Measurements from ENCODE around the gene FTO.

The FTO gene

DNA sequence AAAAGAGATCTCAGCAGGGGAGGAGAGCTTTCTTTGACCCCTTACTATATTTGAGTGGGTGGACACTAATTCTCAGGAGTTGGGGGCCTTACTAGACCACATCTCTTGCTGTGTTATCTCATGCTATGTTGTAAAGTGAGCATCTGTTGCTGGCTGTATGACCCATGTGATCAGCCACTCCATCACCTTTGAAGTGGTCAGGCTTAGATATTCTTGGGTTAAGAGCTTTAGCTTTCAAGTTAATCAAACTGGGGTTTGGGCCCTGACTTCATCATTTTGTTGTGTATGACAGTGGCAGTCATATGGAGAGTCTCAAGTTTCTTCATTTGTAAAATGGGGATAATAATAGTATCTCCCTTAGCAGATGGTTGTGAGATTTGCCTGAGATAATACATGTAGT lies 201.1 kb downstream of the FTO start:
- H3K4me2 ChIP-seq (ENCODE audit: insufficient read depth, low read length, poor library complexity, severe bottlenecking) = no peak overlapping the region
- no peaks in the 10 kb centered on the region for H3K79me1 ChIP-seq (ENCODE audit: low read depth, low read length)
- H2BK12ac ChIP-seq (ENCODE audit: low read length) = no peak overlapping the region
- H3K27ac ChIP-seq (replicated peaks; ENCODE audit: low read length) = no peak overlapping the region
- no peak overlapping the region for H4K8ac ChIP-seq (ENCODE audit: low read depth, low read length)
- no peak overlapping the region for H2BK120ac ChIP-seq (ENCODE audit: low read depth, low read length)
- H3K23ac ChIP-seq (ENCODE audit: low read depth, low read length, poor library complexity) = no peak overlapping the region
- H2BK5ac ChIP-seq (ENCODE audit: low read length) = no peak overlapping the region
- no peak overlapping the region for H2AFZ ChIP-seq (ENCODE audit: low read length)
- H2BK15ac ChIP-seq (ENCODE audit: low read length) = no peak overlapping the region
- no peak overlapping the region for H3K9ac ChIP-seq (ENCODE audit: low read depth, low read length, poor library complexity)
- no peaks in the 10 kb centered on the region for H3K36me3 ChIP-seq (replicated peaks in 1 of 2; ENCODE audit: control insufficient read depth in 2 of 2, insufficient read depth in 2 of 2, low read length in 2 of 2)
- H3K9me3 ChIP-seq (replicated peaks in 1 of 2; ENCODE audit: control insufficient read depth in 2 of 2, insufficient read depth in 1 of 2, low read depth in 1 of 2, low read length in 2 of 2) = no peaks in the 10 kb centered on the region
- no peak overlapping the region for H3K4me3 ChIP-seq (ENCODE audit: low read length in 2 of 2)
- no peak overlapping the region for H3K14ac ChIP-seq (ENCODE audit: low read length)
- no peaks in the 10 kb centered on the region for H3K27me3 ChIP-seq (ENCODE audit: control insufficient read depth in 3 of 3, insufficient read depth in 3 of 3, low read depth in 1 of 3, low read length in 3 of 3)
- no peak for DNase-seq (ENCODE audit: low spot score)
- H4K91ac ChIP-seq (ENCODE audit: low read depth, low read length, poor library complexity) = no peak overlapping the region
- no peaks in the 10 kb centered on the region for H3K4me1 ChIP-seq (ENCODE audit: control insufficient read depth in 2 of 2, insufficient read depth in 1 of 2, low read depth in 1 of 2, low read length in 2 of 2)
- H3K18ac ChIP-seq (ENCODE audit: low read length) = no peak overlapping the region
- no peak overlapping the region for H3K4ac ChIP-seq (ENCODE audit: low read length)
- H2AK5ac ChIP-seq (ENCODE audit: low read depth, low read length) = no peak overlapping the region

DNA sequence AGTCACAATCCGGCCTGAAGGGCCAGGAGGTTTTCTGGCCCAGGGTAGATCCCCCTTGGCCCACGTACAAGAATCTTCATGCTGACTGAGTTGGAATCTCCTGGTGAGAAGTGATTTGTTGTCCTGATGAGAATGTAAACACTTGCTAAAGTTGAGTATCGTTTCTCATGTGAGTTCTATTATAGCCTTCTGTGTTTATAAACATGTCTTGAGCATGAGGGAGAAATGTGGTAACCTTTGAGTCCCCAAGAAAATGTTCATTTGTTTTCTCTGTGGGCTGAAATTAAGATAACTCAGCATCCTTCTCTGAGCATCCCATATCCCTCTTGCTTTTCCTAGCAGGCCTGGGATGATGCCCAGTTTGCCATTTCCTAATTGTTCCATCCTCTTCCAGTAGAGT lies 204.8 kb downstream of the FTO start:
- no peak overlapping the region for H3K23ac ChIP-seq (ENCODE audit: low read depth, low read length, poor library complexity)
- DNase-seq (ENCODE audit: low spot score) = no peak
- no peak overlapping the region for H3K4ac ChIP-seq (ENCODE audit: low read length)
- no CpG with 5 or more reads among the region's 3 CpGs for WGBS, 2 donors (ENCODE audit: extremely low coverage in 2 of 2, insufficient read length in 2 of 2, insufficient replicate concordance in 1 of 2)
- H3K14ac ChIP-seq (ENCODE audit: low read length) = no peak overlapping the region
- no peak overlapping the region for H3K4me2 ChIP-seq (ENCODE audit: insufficient read depth, low read length, poor library complexity, severe bottlenecking)
- no peak overlapping the region for H2BK120ac ChIP-seq (ENCODE audit: low read depth, low read length)
- H4K91ac ChIP-seq (ENCODE audit: low read depth, low read length, poor library complexity) = no peak overlapping the region
- H3K36me3 ChIP-seq (replicated peaks in 1 of 2; ENCODE audit: control insufficient read depth in 2 of 2, insufficient read depth in 2 of 2, low read length in 2 of 2) = no peaks in the 10 kb centered on the region
- no peak overlapping the region for H2AFZ ChIP-seq (ENCODE audit: low read length)
- H4K8ac ChIP-seq (ENCODE audit: low read depth, low read length) = no peak overlapping the region
- H3K9me3 ChIP-seq (replicated peaks in 1 of 2; ENCODE audit: control insufficient read depth in 2 of 2, insufficient read depth in 1 of 2, low read depth in 1 of 2, low read length in 2 of 2) = no peaks in the 10 kb centered on the region
- no peaks in the 10 kb centered on the region for H3K79me1 ChIP-seq (ENCODE audit: low read depth, low read length)
- peaks cover 0 to 16% (median 0%) of the 10 kb centered on the region in 3 experiments for H3K27me3 ChIP-seq (ENCODE audit: control insufficient read depth in 3 of 3, insufficient read depth in 3 of 3, low read depth in 1 of 3, low read length in 3 of 3)
- H2BK15ac ChIP-seq (ENCODE audit: low read length) = no peak overlapping the region
- H3K27ac ChIP-seq (replicated peaks; ENCODE audit: low read length) = no peak overlapping the region
- peaks cover 0 to 14% of the 10 kb centered on the region in 2 donors for H3K4me1 ChIP-seq (ENCODE audit: control insufficient read depth in 2 of 2, insufficient read depth in 1 of 2, low read depth in 1 of 2, low read length in 2 of 2)
- H3K9ac ChIP-seq (ENCODE audit: low read depth, low read length, poor library complexity) = no peak overlapping the region
- H2BK12ac ChIP-seq (ENCODE audit: low read length) = no peak overlapping the region
- no peak overlapping the region for H2BK5ac ChIP-seq (ENCODE audit: low read length)
- no peak overlapping the region for H3K4me3 ChIP-seq (ENCODE audit: low read length in 2 of 2)
- H2AK5ac ChIP-seq (ENCODE audit: low read depth, low read length) = no peak overlapping the region
- no peak overlapping the region for H3K18ac ChIP-seq (ENCODE audit: low read length)

DNA sequence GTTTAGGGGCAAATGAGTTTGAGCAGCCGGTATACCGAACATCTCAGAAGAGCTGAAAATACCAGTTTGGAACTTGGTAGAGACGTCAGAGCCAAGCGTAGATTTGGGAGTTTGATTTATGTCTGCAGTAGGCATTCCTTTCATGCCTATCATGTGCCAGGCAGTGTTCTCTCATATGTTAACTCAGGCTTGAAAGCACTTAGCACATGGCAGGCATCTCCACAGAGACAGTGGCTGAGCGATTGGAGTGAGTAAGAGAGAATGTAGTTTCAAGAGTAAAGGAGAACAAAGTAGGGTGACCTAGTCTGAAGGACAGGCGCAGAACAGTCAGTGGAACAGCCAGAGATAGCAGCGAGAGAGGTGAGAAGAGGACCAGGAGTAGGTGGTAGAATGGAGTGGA lies 207.0 kb downstream of the FTO start:
- H4K8ac ChIP-seq (ENCODE audit: low read depth, low read length) = no peak overlapping the region
- no peaks in the 10 kb centered on the region for H3K36me3 ChIP-seq (replicated peaks in 1 of 2; ENCODE audit: control insufficient read depth in 2 of 2, insufficient read depth in 2 of 2, low read length in 2 of 2)
- no peak overlapping the region for H2AFZ ChIP-seq (ENCODE audit: low read length)
- H3K23ac ChIP-seq (ENCODE audit: low read depth, low read length, poor library complexity) = no peak overlapping the region
- no peak overlapping the region for H2AK5ac ChIP-seq (ENCODE audit: low read depth, low read length)
- peaks cover 0 to 16% (median 0%) of the 10 kb centered on the region in 3 experiments for H3K27me3 ChIP-seq (ENCODE audit: control insufficient read depth in 3 of 3, insufficient read depth in 3 of 3, low read depth in 1 of 3, low read length in 3 of 3)
- no peak overlapping the region for H3K4me3 ChIP-seq (ENCODE audit: low read length in 2 of 2)
- no peak overlapping the region for H3K4ac ChIP-seq (ENCODE audit: low read length)
- H3K79me1 ChIP-seq (ENCODE audit: low read depth, low read length) = no peaks in the 10 kb centered on the region
- no peak overlapping the region for H3K14ac ChIP-seq (ENCODE audit: low read length)
- no peak overlapping the region for H2BK5ac ChIP-seq (ENCODE audit: low read length)
- no CpG with 5 or more reads among the region's 7 CpGs for WGBS, 2 donors (ENCODE audit: extremely low coverage in 2 of 2, insufficient read length in 2 of 2, insufficient replicate concordance in 1 of 2)
- H3K18ac ChIP-seq (ENCODE audit: low read length) = no peak overlapping the region
- H3K9me3 ChIP-seq (replicated peaks in 1 of 2; ENCODE audit: control insufficient read depth in 2 of 2, insufficient read depth in 1 of 2, low read depth in 1 of 2, low read length in 2 of 2) = no peaks in the 10 kb centered on the region
- no peak overlapping the region for H3K27ac ChIP-seq (replicated peaks; ENCODE audit: low read length)
- no peak overlapping the region for H3K9ac ChIP-seq (ENCODE audit: low read depth, low read length, poor library complexity)
- H2BK15ac ChIP-seq (ENCODE audit: low read length) = no peak overlapping the region
- H3K4me1 ChIP-seq (ENCODE audit: control insufficient read depth in 2 of 2, insufficient read depth in 1 of 2, low read depth in 1 of 2, low read length in 2 of 2) = peaks cover 10 to 34% of the 10 kb centered on the region in 2 donors
- no peak overlapping the region for H2BK120ac ChIP-seq (ENCODE audit: low read depth, low read length)
- no peak for DNase-seq (ENCODE audit: low spot score)
- no peak overlapping the region for H3K4me2 ChIP-seq (ENCODE audit: insufficient read depth, low read length, poor library complexity, severe bottlenecking)
- no peak overlapping the region for H4K91ac ChIP-seq (ENCODE audit: low read depth, low read length, poor library complexity)
- H2BK12ac ChIP-seq (ENCODE audit: low read length) = no peak overlapping the region

DNA sequence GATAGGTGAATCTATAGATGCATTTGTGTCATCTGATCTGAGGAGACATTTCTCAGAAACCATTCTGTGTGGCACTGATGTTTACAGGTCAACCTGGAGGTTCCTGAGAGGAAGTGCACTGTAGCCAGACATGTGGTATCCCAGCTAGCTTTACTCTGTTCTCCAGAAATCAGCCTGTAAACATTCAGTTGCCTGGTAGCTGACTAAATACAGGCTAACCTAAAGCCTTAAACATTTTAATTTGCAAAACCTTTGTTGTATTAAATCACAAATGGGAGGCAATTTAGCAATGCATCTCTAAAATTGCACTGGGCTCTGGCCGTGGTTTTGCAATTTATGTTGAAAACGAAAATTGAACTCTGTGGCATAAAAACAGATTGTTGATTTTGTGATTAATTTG lies 207.6 kb downstream of the FTO start:
- H2BK15ac ChIP-seq (ENCODE audit: low read length) = no peak overlapping the region
- H3K36me3 ChIP-seq (replicated peaks in 1 of 2; ENCODE audit: control insufficient read depth in 2 of 2, insufficient read depth in 2 of 2, low read length in 2 of 2) = no peaks in the 10 kb centered on the region
- no peak overlapping the region for H3K14ac ChIP-seq (ENCODE audit: low read length)
- H3K4me2 ChIP-seq (ENCODE audit: insufficient read depth, low read length, poor library complexity, severe bottlenecking) = no peak overlapping the region
- no peak overlapping the region for H3K9ac ChIP-seq (ENCODE audit: low read depth, low read length, poor library complexity)
- H3K9me3 ChIP-seq (replicated peaks in 1 of 2; ENCODE audit: control insufficient read depth in 2 of 2, insufficient read depth in 1 of 2, low read depth in 1 of 2, low read length in 2 of 2) = no peaks in the 10 kb centered on the region
- no peak overlapping the region for H3K23ac ChIP-seq (ENCODE audit: low read depth, low read length, poor library complexity)
- WGBS, 2 donors (ENCODE audit: extremely low coverage in 2 of 2, insufficient read length in 2 of 2, insufficient replicate concordance in 1 of 2) = no CpG with 5 or more reads among the region's 2 CpGs
- H4K91ac ChIP-seq (ENCODE audit: low read depth, low read length, poor library complexity) = no peak overlapping the region
- H3K79me1 ChIP-seq (ENCODE audit: low read depth, low read length) = no peaks in the 10 kb centered on the region
- H2AK5ac ChIP-seq (ENCODE audit: low read depth, low read length) = no peak overlapping the region
- no peak overlapping the region for H2BK120ac ChIP-seq (ENCODE audit: low read depth, low read length)
- DNase-seq (ENCODE audit: low spot score) = no peak
- no peak overlapping the region for H2BK5ac ChIP-seq (ENCODE audit: low read length)
- no peak overlapping the region for H2BK12ac ChIP-seq (ENCODE audit: low read length)
- no peak overlapping the region for H3K4ac ChIP-seq (ENCODE audit: low read length)
- H2AFZ ChIP-seq (ENCODE audit: low read length) = no peak overlapping the region
- H3K4me1 ChIP-seq (ENCODE audit: control insufficient read depth in 2 of 2, insufficient read depth in 1 of 2, low read depth in 1 of 2, low read length in 2 of 2) = peaks cover 10 to 39% of the 10 kb centered on the region in 2 donors
- H3K18ac ChIP-seq (ENCODE audit: low read length) = no peak overlapping the region
- no peak overlapping the region for H3K4me3 ChIP-seq (ENCODE audit: low read length in 2 of 2)
- H3K27me3 ChIP-seq (ENCODE audit: control insufficient read depth in 3 of 3, insufficient read depth in 3 of 3, low read depth in 1 of 3, low read length in 3 of 3) = peaks cover 0 to 16% (median 0%) of the 10 kb centered on the region in 3 experiments
- no peak overlapping the region for H3K27ac ChIP-seq (replicated peaks; ENCODE audit: low read length)
- H4K8ac ChIP-seq (ENCODE audit: low read depth, low read length) = no peak overlapping the region

All from neuronal stem cell (in vitro differentiated cells).